Gastrocnemius medialis (tissue), 4 donors: ENCODE measurements around the gene EIF5AL1.
"Not testable (repeated sequence)": the region's sequence is repeated elsewhere in the genome, so short reads cannot be mapped to it uniquely, and the experiment has no call there.

Experiments
- CTCF ChIP-seq, 5 experiments: fragments of 450-650 bp in 3 of 5; fragments of 200-600 bp in 2 of 5; sonication (generic) in 2 of 5; IDR thresholded peaks in 4 of 5; conservative IDR thresholded peaks in 1 of 5; 1 replicate in 4 of 5; 2 replicates in 1 of 5; pipeline ENCODE4 v1.5.1; 2016 to 2019; ENCODE audit warnings: antibody characterized with exemption in 5 of 5, mild to moderate bottlenecking in 3 of 5, moderate library complexity in 3 of 5
- POLR2A ChIP-seq, 2 donors: fragments of 450-650 bp; IDR thresholded peaks; one replicate each; pipeline ENCODE4 v1.6.1; 2017; ENCODE audit warnings: antibody characterized with exemption in 2 of 2, mild to moderate bottlenecking in 2 of 2, moderate library complexity in 2 of 2

GRCh38 chr10:79523157-79523853, 11.0 kb downstream of the EIF5AL1 start:
- not testable (repeated sequence) for TF ChIP-seq POLR2A (IDR thresholded peaks at IDR 0.05); CTCF (IDR thresholded peaks at IDR 0.05 in 4 of 5, conservative IDR thresholded peaks at IDR 0.05 in 1 of 5)
